Uterus (tissue), 2 donors: ENCODE results near the gene PCDH9.

Experiments
- POLR2A ChIP-seq, 2 donors: fragments of 450-650 bp; IDR thresholded peaks; one replicate each; pipeline ENCODE4 v1.6.1; 2016; ENCODE audit warnings: antibody characterized with exemption in 2 of 2, mild to moderate bottlenecking in 1 of 2, moderate library complexity in 1 of 2
- TF ChIP-seq, protein P1 (sequence below), 4 experiments: fragments of 200-600 bp in 2 of 4; fragments of 450-650 bp in 2 of 4; sonication (generic) in 2 of 4; IDR thresholded peaks; one replicate each; pipeline ENCODE4 v1.5.1; 2016 to 2019; ENCODE audit warnings: antibody characterized with exemption in 4 of 4, mild to moderate bottlenecking in 2 of 4, moderate library complexity in 1 of 4

DNA sequence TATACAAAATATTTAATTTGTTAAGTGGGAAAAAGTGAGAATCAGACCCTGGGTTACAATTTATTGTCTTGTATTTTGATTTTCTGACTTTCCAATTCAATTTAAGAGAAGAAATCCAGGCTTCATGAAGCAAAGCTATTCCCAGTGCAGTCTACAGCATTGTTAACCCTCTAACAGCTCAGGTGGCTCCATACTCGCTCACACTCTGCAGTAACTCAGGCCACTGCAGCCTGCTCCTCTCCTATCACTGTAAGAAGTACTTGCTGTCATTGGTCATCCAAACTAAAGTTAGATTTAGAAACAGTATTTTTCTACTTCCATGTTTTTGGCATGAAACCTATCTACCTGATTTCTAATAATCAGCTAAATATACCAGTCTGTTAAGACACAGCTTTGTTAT, 830.3 kb downstream of the PCDH9 start:
- TF ChIP-seq, protein P1, sequence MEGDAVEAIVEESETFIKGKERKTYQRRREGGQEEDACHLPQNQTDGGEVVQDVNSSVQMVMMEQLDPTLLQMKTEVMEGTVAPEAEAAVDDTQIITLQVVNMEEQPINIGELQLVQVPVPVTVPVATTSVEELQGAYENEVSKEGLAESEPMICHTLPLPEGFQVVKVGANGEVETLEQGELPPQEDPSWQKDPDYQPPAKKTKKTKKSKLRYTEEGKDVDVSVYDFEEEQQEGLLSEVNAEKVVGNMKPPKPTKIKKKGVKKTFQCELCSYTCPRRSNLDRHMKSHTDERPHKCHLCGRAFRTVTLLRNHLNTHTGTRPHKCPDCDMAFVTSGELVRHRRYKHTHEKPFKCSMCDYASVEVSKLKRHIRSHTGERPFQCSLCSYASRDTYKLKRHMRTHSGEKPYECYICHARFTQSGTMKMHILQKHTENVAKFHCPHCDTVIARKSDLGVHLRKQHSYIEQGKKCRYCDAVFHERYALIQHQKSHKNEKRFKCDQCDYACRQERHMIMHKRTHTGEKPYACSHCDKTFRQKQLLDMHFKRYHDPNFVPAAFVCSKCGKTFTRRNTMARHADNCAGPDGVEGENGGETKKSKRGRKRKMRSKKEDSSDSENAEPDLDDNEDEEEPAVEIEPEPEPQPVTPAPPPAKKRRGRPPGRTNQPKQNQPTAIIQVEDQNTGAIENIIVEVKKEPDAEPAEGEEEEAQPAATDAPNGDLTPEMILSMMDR (IDR thresholded peaks at IDR 0.05), result no peak
- TF ChIP-seq POLR2A (IDR thresholded peaks at IDR 0.05), result no peak
